ENCODE results near the gene CD151. TPM values are rescaled to one million over a fixed set of nuclear protein-coding genes. Genes with fewer than 3 reads are reported as not detected.

Gene CD151
- total RNA-seq, 4 donors from 2014 or later = 87.6 to 118 (median 94.0) TPM

DNA sequence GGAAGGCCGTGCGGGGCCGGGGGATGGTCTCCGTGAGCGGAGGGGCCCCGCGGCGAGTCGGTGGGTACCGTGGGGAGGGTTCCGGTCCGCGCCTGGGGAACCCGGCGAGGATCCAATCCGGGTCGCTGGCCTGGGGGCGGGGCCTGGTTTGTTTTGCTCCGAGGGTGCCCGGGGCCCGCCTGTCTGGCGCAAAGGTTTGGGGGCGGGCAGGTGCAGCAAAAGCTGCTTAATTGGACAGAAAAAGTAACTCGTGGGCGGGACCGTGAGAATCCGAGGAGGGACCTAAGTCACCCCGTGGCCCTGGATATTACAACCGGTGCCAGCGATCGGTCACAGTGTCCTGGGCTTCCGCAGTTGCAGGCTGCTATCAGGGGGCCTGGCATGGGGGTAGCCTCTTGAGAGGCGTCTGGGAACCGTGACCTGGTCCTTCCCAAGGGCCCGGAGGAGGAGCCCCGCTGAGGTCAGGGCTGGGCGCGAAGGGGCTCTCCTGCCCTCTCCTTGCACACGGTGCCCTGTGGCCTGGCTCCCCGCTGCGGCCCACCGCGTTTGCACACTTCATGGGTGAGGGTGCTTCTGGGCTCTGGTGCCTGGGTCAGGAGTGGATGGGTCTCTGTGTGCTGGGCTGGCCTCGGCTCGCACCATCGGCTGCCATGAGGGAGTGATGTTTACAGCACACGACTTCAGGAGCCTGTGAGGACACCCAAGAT lies 12.7 kb upstream of the CD151 start:
- Histone ChIP-seq H3K9me3 (no peaks in the 10 kb centered on the region), H3K27ac (peak overlapping the region; percentile 92 to 98 (median 96)), H3K27me3 (peaks cover 0 to 13% (median 0%) of the 10 kb centered on the region in 4 donors), H3K4me3 (peak overlapping the region; percentile 72 to 96 (median 82)), H3K4me1 (peaks cover 26 to 49% (median 27%) of the 10 kb centered on the region in 3 donors), H3K36me3 (peaks cover 20 to 44% (median 24%) of the 10 kb centered on the region in 3 donors)
- intact Hi-C loops (cut with DNase I) = no loop called here
- DNase-seq = peak; percentile 74
- WGBS, 2 donors = 0% methylated on average over 2 of the region's 47 CpGs; no CpG with 5 or more reads in 1 of the 2 donors
- TF ChIP-seq, protein P1, sequence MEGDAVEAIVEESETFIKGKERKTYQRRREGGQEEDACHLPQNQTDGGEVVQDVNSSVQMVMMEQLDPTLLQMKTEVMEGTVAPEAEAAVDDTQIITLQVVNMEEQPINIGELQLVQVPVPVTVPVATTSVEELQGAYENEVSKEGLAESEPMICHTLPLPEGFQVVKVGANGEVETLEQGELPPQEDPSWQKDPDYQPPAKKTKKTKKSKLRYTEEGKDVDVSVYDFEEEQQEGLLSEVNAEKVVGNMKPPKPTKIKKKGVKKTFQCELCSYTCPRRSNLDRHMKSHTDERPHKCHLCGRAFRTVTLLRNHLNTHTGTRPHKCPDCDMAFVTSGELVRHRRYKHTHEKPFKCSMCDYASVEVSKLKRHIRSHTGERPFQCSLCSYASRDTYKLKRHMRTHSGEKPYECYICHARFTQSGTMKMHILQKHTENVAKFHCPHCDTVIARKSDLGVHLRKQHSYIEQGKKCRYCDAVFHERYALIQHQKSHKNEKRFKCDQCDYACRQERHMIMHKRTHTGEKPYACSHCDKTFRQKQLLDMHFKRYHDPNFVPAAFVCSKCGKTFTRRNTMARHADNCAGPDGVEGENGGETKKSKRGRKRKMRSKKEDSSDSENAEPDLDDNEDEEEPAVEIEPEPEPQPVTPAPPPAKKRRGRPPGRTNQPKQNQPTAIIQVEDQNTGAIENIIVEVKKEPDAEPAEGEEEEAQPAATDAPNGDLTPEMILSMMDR (IDR thresholded peaks at IDR 0.05) = no peak
- TF ChIP-seq POLR2A (IDR thresholded peaks at IDR 0.05) = peak in 2 of 4 donors; percentile 9 to 44

DNA sequence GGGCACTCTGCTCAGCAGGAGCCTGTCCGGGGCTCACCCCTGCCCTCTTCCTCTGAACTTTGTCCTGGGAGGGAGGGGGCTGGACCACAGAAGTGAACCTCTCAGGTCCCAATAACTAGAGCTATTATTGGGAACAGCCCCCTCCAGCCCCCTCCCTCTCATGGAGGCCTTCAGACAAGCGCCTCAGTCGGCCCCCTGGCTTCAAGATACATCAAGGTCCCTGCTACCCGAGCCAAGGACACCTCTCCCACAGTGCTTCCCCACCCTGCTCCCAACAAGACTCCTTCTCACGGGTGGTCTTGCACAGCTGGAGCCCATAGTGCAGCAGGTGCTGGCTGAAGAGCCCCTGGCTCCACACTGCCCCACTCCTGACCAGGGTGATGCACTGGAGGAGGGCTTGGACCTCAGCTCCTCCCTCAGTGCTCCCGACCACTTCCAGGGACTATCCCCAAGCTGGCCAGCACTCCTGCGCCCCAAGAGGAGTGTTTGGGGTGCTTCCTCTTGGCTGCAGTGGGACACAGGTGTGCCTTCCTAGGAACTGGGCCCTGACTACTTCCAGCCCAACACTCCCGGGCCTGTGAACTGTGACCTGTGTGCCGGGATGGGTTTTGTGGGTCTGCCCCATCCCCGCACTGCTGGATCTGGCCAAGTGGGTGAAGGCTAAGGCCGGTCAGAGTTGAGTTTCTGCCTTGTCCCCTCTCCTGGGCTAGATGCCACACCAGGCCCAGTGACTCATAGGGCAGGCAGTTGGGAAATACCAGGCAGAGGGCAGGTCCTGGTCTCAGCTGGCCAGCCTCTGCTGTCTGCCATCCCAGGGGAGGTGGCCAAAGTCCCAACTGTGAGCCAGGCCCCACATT lies 11.9 kb upstream of the CD151 start:
- TF ChIP-seq, protein P1 (IDR thresholded peaks at IDR 0.05) = no peak
- no peak for TF ChIP-seq POLR2A (IDR thresholded peaks at IDR 0.05)
- 34 to 38% methylated on average over 4 of the region's 11 CpGs for WGBS, 2 donors
- H3K9me3 ChIP-seq = no peaks in the 10 kb centered on the region
- peaks cover 22 to 44% (median 24%) of the 10 kb centered on the region in 3 donors for H3K36me3 ChIP-seq
- intact Hi-C loops (cut with DNase I) = no loop called here
- DNase-seq = no peak
- H3K27ac ChIP-seq = peak overlapping the region; percentile 92 to 98 (median 96)
- H3K4me1 ChIP-seq = peaks cover 26 to 57% (median 34%) of the 10 kb centered on the region in 3 donors
- peaks cover 0 to 21% (median 0%) of the 10 kb centered on the region in 4 donors for H3K27me3 ChIP-seq
- H3K4me3 ChIP-seq = peak overlapping the region; percentile 72 to 96 (median 82)

DNA sequence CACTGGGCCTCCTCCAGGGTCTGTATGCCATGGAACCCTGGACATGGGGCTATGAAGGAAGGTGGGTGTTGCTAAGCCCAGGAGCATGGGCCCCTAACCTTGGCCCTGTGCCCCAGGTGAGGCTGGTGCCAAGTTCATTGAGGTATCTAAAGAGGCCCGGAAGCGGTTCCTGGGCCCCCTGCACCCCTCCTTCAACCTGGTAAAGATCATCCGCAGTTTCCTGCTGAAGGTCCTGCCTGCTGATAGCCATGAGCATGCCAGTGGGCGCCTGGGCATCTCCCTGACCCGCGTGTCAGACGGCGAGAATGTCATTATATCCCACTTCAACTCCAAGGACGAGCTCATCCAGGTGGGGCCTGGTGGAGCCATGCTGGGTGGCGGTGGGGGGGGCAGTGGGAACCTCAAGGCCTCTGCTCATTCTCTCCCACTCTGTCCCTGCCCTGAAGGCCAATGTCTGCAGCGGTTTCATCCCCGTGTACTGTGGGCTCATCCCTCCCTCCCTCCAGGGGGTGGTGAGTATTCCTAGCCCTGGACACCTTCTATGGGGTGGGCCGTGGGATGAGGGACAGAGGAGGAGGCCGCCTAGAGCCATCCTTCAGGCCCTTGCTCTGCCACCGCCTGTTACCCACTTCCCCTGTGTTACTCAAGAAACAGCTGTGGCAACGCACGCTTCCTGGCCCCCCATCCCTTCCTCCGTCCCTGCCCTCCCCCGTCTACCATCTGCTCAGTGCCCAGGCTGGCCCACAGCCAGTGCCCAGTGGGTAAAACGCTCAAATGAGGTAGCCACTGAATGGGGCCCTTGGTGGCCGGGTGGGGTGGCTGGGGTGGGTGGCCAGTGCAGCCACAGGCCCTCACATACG lies 11.0 kb upstream of the CD151 start:
- no peak for TF ChIP-seq POLR2A (IDR thresholded peaks at IDR 0.05)
- TF ChIP-seq, protein P1 (IDR thresholded peaks at IDR 0.05) = no peak
- peak overlapping the region in 2 of 4 donors; percentile 87 to 96 for H3K4me3 ChIP-seq
- no peak for DNase-seq
- peaks cover 22 to 47% (median 24%) of the 10 kb centered on the region in 3 donors for H3K36me3 ChIP-seq
- peaks cover 0 to 29% (median 0%) of the 10 kb centered on the region in 4 donors for H3K27me3 ChIP-seq
- WGBS, 2 donors = 64 to 70% methylated on average over 3 to 10 of the region's 22 CpGs
- intact Hi-C loops (cut with DNase I) = no loop called here
- H3K9me3 ChIP-seq = no peaks in the 10 kb centered on the region
- H3K27ac ChIP-seq = peak overlapping the region; percentile 92 to 98 (median 96)
- H3K4me1 ChIP-seq = peaks cover 30 to 65% (median 40%) of the 10 kb centered on the region in 3 donors

GRCh38 chr11:823441-824291 lies 9.1 kb upstream of the CD151 start:
- H3K4me1 ChIP-seq = peaks cover 40 to 78% (median 51%) of the 10 kb centered on the region in 3 donors
- no peak for DNase-seq
- TF ChIP-seq, protein P1 (IDR thresholded peaks at IDR 0.05) = no peak
- TF ChIP-seq POLR2A (IDR thresholded peaks at IDR 0.05) = no peak
- no peaks in the 10 kb centered on the region for H3K9me3 ChIP-seq
- peaks cover 22 to 47% (median 24%) of the 10 kb centered on the region in 3 donors for H3K36me3 ChIP-seq
- intact Hi-C loops (cut with DNase I) = no loop called here
- H3K4me3 ChIP-seq = no peak overlapping the region
- no peak overlapping the region for H3K27ac ChIP-seq
- WGBS, 2 donors = 87 to 90% methylated on average over 4 to 27 of the region's 53 CpGs
- peaks cover 0 to 49% (median 0%) of the 10 kb centered on the region in 4 donors for H3K27me3 ChIP-seq

Data from esophagus squamous epithelium (tissue), 5 donors.